ENCODE results near the gene MPIG6B.

MPIG6B gene

DNA sequence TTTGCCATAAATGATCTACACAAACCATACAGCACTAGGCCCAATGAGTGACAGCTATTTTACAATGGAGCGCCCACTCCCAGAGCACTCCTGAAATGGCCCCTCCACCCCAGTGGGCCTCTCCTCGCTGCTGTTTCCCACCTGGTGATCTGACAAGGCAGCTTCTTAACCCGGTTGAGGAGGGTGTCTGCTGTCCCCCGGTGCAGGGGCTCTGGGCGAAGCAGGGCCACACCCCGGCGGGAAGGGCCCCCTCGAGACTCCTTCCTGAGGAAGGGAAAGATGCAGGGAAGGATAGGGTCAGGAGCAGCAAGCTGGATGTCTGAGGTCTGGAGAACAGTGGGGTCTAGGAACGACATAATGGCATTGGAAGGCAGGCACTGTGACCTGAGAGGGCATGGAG is 30.3 kb upstream of the MPIG6B start:
- Mint-ChIP-seq H3K9me3 (no peaks in the 10 kb centered on the region), H3K4me3 (no peak overlapping the region), H3K4me1 (peaks cover under 1% of the 10 kb centered on the region), H3K27me3 (ENCODE audit: low read depth) (no peaks in the 10 kb centered on the region), H3K36me3 (ENCODE audit: low read depth) (peaks cover 63% of the 10 kb centered on the region), H3K27ac (no peak overlapping the region)
- TF ChIP-seq, protein P1, sequence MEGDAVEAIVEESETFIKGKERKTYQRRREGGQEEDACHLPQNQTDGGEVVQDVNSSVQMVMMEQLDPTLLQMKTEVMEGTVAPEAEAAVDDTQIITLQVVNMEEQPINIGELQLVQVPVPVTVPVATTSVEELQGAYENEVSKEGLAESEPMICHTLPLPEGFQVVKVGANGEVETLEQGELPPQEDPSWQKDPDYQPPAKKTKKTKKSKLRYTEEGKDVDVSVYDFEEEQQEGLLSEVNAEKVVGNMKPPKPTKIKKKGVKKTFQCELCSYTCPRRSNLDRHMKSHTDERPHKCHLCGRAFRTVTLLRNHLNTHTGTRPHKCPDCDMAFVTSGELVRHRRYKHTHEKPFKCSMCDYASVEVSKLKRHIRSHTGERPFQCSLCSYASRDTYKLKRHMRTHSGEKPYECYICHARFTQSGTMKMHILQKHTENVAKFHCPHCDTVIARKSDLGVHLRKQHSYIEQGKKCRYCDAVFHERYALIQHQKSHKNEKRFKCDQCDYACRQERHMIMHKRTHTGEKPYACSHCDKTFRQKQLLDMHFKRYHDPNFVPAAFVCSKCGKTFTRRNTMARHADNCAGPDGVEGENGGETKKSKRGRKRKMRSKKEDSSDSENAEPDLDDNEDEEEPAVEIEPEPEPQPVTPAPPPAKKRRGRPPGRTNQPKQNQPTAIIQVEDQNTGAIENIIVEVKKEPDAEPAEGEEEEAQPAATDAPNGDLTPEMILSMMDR (IDR thresholded peaks at IDR 0.05; ENCODE audit: unreplicated experiment in 3 of 3) = no peak

GRCh38 chr6:31693535-31693934 is 29.6 kb upstream of the MPIG6B start:
- no peaks in the 10 kb centered on the region for H3K9me3 Mint-ChIP-seq
- H3K36me3 Mint-ChIP-seq (ENCODE audit: low read depth) = peaks cover 64% of the 10 kb centered on the region
- no peaks in the 10 kb centered on the region for H3K27me3 Mint-ChIP-seq (ENCODE audit: low read depth)
- TF ChIP-seq, protein P1 (IDR thresholded peaks at IDR 0.05; ENCODE audit: unreplicated experiment in 3 of 3) = no peak
- no peaks in the 10 kb centered on the region for H3K4me1 Mint-ChIP-seq
- H3K27ac Mint-ChIP-seq = no peak overlapping the region
- H3K4me3 Mint-ChIP-seq = no peak overlapping the region

DNA sequence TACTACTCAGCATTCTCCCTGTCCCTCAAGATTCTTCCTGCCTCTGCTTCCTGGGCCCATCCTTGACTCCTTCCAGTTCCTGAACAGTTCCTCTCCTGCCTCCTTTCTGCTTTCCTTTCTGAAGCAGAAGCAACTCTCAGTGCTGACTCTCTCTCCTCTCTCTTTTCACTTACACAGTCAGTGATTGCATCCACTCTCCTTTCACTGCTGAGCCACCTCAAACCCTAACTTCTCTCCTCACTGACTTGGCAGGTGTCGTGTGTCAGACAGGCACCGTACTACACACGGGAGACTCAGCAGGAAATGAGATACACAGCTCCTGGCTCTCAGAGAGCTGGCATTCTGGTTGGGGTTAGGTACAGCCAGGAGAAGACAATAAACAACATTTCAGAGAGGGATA is 25.6 kb upstream of the MPIG6B start:
- H3K36me3 Mint-ChIP-seq (ENCODE audit: low read depth) = peaks cover 48% of the 10 kb centered on the region
- H3K4me1 Mint-ChIP-seq = peaks cover 10% of the 10 kb centered on the region
- H3K9me3 Mint-ChIP-seq = no peaks in the 10 kb centered on the region
- no peaks in the 10 kb centered on the region for H3K27me3 Mint-ChIP-seq (ENCODE audit: low read depth)
- TF ChIP-seq, protein P1 (IDR thresholded peaks at IDR 0.05; ENCODE audit: unreplicated experiment in 3 of 3) = no peak
- peak overlapping the region in 1 of 3 experiments; percentile 0 for H3K27ac Mint-ChIP-seq
- no peak overlapping the region for H3K4me3 Mint-ChIP-seq

- peak overlapping the region; percentile 98 to 99 (median 98) for H3K4me3 Mint-ChIP-seq
- H3K4me1 Mint-ChIP-seq = peaks cover 16% of the 10 kb centered on the region
- TF ChIP-seq, protein P1 (IDR thresholded peaks at IDR 0.05; ENCODE audit: unreplicated experiment in 3 of 3) = no peak
- peaks cover 27% of the 10 kb centered on the region for H3K36me3 Mint-ChIP-seq (ENCODE audit: low read depth)
- H3K27ac Mint-ChIP-seq = peak overlapping the region in 1 of 3 experiments; percentile 90
- H3K27me3 Mint-ChIP-seq (ENCODE audit: low read depth) = no peaks in the 10 kb centered on the region
- no peaks in the 10 kb centered on the region for H3K9me3 Mint-ChIP-seq
Measured at GRCh38 chr6:31700740-31701401, 22.3 kb upstream of the MPIG6B start.

DNA sequence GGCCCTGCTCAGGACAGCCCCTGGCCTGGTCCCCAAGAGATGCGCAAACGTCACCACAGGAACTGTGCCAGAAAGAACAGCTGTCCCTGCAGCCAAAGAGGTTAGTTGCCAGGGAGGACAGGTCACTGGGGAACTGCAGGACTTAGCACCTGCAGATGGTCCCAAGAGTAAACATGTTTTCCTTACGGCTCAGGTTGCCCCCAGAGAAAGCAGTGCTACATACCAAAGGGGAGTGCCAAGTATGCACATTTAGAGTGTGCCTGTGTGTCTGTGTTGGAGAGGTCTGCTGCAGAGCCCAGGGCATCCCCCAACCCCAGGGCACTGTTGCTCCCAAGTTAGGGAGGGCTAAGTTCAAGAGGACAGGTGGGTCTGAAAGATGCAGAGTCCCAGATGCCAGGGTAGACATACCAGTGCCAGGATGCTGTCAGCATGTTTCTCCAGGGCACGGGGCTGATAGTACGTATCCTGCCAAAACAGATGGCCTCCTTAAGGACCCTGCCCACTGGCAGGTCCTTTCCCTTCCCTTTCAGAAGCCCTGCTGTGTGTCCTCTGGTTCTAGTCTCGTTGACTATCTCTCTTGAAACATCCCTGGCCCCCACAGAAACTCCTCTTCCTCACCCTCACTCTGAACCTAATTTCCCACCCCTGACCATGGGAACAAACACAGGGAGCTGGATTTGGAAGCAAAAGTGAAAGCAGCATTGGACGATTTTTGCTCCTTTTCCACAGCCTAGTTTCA is 21.3 kb upstream of the MPIG6B start:
- H3K27ac Mint-ChIP-seq = peak overlapping the region; percentile 90 to 96 (median 94)
- peaks cover 16% of the 10 kb centered on the region for H3K4me1 Mint-ChIP-seq
- H3K36me3 Mint-ChIP-seq (ENCODE audit: low read depth) = peaks cover 22% of the 10 kb centered on the region
- H3K27me3 Mint-ChIP-seq (ENCODE audit: low read depth) = peaks cover 2% of the 10 kb centered on the region
- no peaks in the 10 kb centered on the region for H3K9me3 Mint-ChIP-seq
- TF ChIP-seq, protein P1 (IDR thresholded peaks at IDR 0.05; ENCODE audit: unreplicated experiment in 3 of 3) = no peak
- peak overlapping the region; percentile 98 to 99 (median 98) for H3K4me3 Mint-ChIP-seq

All from nephron (organoid).